ENCODE measurements around the gene NKAIN1.

The NKAIN1 gene

GRCh38 chr1:31221072-31221471, 18.6 kb downstream of the NKAIN1 start:
- H3K36me3 ChIP-seq (replicated peaks; ENCODE audit: low read depth, low read length), result no peaks in the 10 kb centered on the region
- no peak overlapping the region for H3K4me2 ChIP-seq (ENCODE audit: low read length)
- TF ChIP-seq CTCF (IDR thresholded peaks at IDR 0.05; ENCODE audit: low read depth, low read length) (no peak), EZH2phosphoT487 (IDR thresholded peaks at IDR 0.05; ENCODE audit: low read depth) (no peak)
- H3K27ac ChIP-seq (ENCODE audit: low read length), result no peak overlapping the region
- H3K79me2 ChIP-seq (ENCODE audit: low read length), result no peaks in the 10 kb centered on the region
- no peak overlapping the region for H2AFZ ChIP-seq (ENCODE audit: low read depth, low read length)
- no peaks in the 10 kb centered on the region for H3K4me1 ChIP-seq (ENCODE audit: low read length)
- no peaks in the 10 kb centered on the region for H3K27me3 ChIP-seq (ENCODE audit: low read depth, low read length)
- no peaks in the 10 kb centered on the region for H4K20me1 ChIP-seq (ENCODE audit: insufficient read depth, low read length)
- no peaks in the 10 kb centered on the region for H3K9me3 ChIP-seq (ENCODE audit: insufficient read depth, low read length)
- no peak overlapping the region for H3K9ac ChIP-seq (ENCODE audit: low read length)
- H3K4me3 ChIP-seq (ENCODE audit: low read length), result no peak overlapping the region

- no peak for TF ChIP-seq CTCF (IDR thresholded peaks at IDR 0.05; ENCODE audit: low read depth, low read length)
- no peak for TF ChIP-seq EZH2phosphoT487 (IDR thresholded peaks at IDR 0.05; ENCODE audit: low read depth)
- Histone ChIP-seq H2AFZ (ENCODE audit: low read depth, low read length) (no peak overlapping the region), H3K79me2 (ENCODE audit: low read length) (no peaks in the 10 kb centered on the region), H3K4me2 (ENCODE audit: low read length) (no peak overlapping the region), H3K4me3 (ENCODE audit: low read length) (no peak overlapping the region), H4K20me1 (ENCODE audit: insufficient read depth, low read length) (no peaks in the 10 kb centered on the region), H3K4me1 (ENCODE audit: low read length) (no peaks in the 10 kb centered on the region), H3K9me3 (ENCODE audit: insufficient read depth, low read length) (no peaks in the 10 kb centered on the region), H3K27ac (ENCODE audit: low read length) (no peak overlapping the region), H3K9ac (ENCODE audit: low read length) (no peak overlapping the region), H3K36me3 (replicated peaks; ENCODE audit: low read depth, low read length) (no peaks in the 10 kb centered on the region), H3K27me3 (ENCODE audit: low read depth, low read length) (no peaks in the 10 kb centered on the region)
Measured at GRCh38 chr1:31219489-31219888, 20.2 kb downstream of the NKAIN1 start.

DNA sequence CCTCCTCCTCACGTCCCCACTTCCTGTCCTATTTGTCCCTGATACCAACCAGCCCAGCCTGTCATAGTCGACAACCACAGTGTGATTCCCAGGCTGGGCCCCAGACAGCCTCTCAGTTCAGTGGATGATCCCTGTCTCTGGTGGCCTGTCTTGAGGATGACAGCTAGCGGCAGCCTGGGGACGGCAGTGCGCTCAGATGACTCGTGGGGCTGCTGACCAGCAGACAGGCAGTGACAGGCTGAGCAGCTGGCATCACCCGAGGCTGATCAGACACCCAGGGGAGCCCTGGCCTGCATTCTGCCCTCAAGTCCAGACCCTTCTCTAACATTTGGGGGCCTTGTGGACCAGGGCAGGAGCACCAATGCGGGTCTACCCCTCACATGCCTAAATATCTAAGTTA, 21.0 kb downstream of the NKAIN1 start:
- Histone ChIP-seq H3K9ac (ENCODE audit: low read length) (no peak overlapping the region), H3K4me2 (ENCODE audit: low read length) (no peak overlapping the region), H4K20me1 (ENCODE audit: insufficient read depth, low read length) (no peaks in the 10 kb centered on the region), H3K36me3 (replicated peaks; ENCODE audit: low read depth, low read length) (no peaks in the 10 kb centered on the region), H3K27me3 (ENCODE audit: low read depth, low read length) (no peaks in the 10 kb centered on the region), H2AFZ (ENCODE audit: low read depth, low read length) (no peak overlapping the region), H3K4me3 (ENCODE audit: low read length) (no peak overlapping the region), H3K9me3 (ENCODE audit: insufficient read depth, low read length) (no peaks in the 10 kb centered on the region), H3K79me2 (ENCODE audit: low read length) (no peaks in the 10 kb centered on the region), H3K27ac (ENCODE audit: low read length) (no peak overlapping the region), H3K4me1 (ENCODE audit: low read length) (no peaks in the 10 kb centered on the region)
- TF ChIP-seq CTCF (IDR thresholded peaks at IDR 0.05; ENCODE audit: low read depth, low read length) (no peak), EZH2phosphoT487 (IDR thresholded peaks at IDR 0.05; ENCODE audit: low read depth) (no peak)

DNA sequence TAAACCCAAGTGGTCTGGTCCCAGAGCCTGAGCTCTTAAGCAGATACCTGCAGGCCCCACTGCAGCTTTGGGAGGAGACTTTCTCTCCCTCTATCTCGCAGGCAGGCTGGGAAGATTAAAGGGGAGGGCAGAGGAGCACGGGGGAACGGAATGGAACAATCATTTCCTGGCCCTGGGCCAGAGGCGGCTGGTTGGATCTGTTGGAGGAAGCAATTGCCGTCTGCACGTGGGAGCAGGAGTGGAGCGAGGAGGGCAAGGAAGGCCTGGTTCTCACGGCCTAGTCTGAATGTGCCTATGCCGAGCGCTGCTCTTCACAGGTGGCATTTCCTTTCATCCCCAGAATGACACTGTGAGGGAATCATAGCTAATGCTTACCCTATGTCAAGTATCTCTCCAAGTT, 23.7 kb downstream of the NKAIN1 start:
- no peaks in the 10 kb centered on the region for H3K27me3 ChIP-seq (ENCODE audit: low read depth, low read length)
- no peak for TF ChIP-seq CTCF (IDR thresholded peaks at IDR 0.05; ENCODE audit: low read depth, low read length)
- no peak for TF ChIP-seq EZH2phosphoT487 (IDR thresholded peaks at IDR 0.05; ENCODE audit: low read depth)
- H3K4me1 ChIP-seq (ENCODE audit: low read length), result no peaks in the 10 kb centered on the region
- no peaks in the 10 kb centered on the region for H4K20me1 ChIP-seq (ENCODE audit: insufficient read depth, low read length)
- H3K36me3 ChIP-seq (replicated peaks; ENCODE audit: low read depth, low read length), result no peaks in the 10 kb centered on the region
- H3K27ac ChIP-seq (ENCODE audit: low read length), result no peak overlapping the region
- no peak overlapping the region for H2AFZ ChIP-seq (ENCODE audit: low read depth, low read length)
- H3K9me3 ChIP-seq (ENCODE audit: insufficient read depth, low read length), result no peaks in the 10 kb centered on the region
- H3K4me2 ChIP-seq (ENCODE audit: low read length), result no peak overlapping the region
- no peak overlapping the region for H3K9ac ChIP-seq (ENCODE audit: low read length)
- no peak overlapping the region for H3K4me3 ChIP-seq (ENCODE audit: low read length)
- no peaks in the 10 kb centered on the region for H3K79me2 ChIP-seq (ENCODE audit: low read length)
